ENCODE measurements around the gene BCL6B.
A peak's percentile ranks its signal among the peaks of the same experiment; 100 is the strongest.
"Not testable (repeated sequence)": the region's sequence is repeated elsewhere in the genome, so short reads cannot be mapped to it uniquely, and the experiment has no call there.

Gene BCL6B

GRCh38 chr17:7047566-7047965, 24.7 kb downstream of the BCL6B start:
- Histone ChIP-seq H3K27me3 (replicated peaks; ENCODE audit: insufficient read depth, low read length) (peaks cover 51% of the 10 kb centered on the region), H3K9me3 (replicated peaks; ENCODE audit: insufficient read depth, low read length) (no peaks in the 10 kb centered on the region), H3K4me3 (ENCODE audit: low read length) (no peak overlapping the region), H3K4me1 (ENCODE audit: low read length) (0 out of 2 replicates have a peak, but pooled peaks cover 10% of the 10 kb centered on the region), H3K27ac (ENCODE audit: low read length) (no peak overlapping the region), H3F3A (ENCODE audit: insufficient read depth, low read length) (peaks cover 16% of the 10 kb centered on the region), H3K36me3 (replicated peaks; ENCODE audit: insufficient read depth, low read length) (no peaks in the 10 kb centered on the region), H4K20me1 (ENCODE audit: insufficient read depth, low read length) (no peaks in the 10 kb centered on the region), H3K9me2 (replicated peaks; ENCODE audit: insufficient read depth, low read length) (no peaks in the 10 kb centered on the region), H3K4me2 (ENCODE audit: low read depth, low read length) (peak overlapping the region; percentile 88; the same call in 1 of the 2 replicates), H3K9ac (ENCODE audit: low read length) (no peak overlapping the region), H3K79me2 (ENCODE audit: low read length) (no peaks in the 10 kb centered on the region), H2AFZ (ENCODE audit: low read length) (no peak overlapping the region)
- DNase-seq, result peak; percentile 4
- TF ChIP-seq, protein P1, sequence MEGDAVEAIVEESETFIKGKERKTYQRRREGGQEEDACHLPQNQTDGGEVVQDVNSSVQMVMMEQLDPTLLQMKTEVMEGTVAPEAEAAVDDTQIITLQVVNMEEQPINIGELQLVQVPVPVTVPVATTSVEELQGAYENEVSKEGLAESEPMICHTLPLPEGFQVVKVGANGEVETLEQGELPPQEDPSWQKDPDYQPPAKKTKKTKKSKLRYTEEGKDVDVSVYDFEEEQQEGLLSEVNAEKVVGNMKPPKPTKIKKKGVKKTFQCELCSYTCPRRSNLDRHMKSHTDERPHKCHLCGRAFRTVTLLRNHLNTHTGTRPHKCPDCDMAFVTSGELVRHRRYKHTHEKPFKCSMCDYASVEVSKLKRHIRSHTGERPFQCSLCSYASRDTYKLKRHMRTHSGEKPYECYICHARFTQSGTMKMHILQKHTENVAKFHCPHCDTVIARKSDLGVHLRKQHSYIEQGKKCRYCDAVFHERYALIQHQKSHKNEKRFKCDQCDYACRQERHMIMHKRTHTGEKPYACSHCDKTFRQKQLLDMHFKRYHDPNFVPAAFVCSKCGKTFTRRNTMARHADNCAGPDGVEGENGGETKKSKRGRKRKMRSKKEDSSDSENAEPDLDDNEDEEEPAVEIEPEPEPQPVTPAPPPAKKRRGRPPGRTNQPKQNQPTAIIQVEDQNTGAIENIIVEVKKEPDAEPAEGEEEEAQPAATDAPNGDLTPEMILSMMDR (IDR thresholded peaks at IDR 0.05; ENCODE audit: low read length), result no peak
- TF ChIP-seq EZH2phosphoT487 (IDR thresholded peaks at IDR 0.05; ENCODE audit: low read length) (no peak), EZH2 (optimal IDR thresholded peaks at IDR 0.05; ENCODE audit: low read depth, low read length) (no peak)

DNA sequence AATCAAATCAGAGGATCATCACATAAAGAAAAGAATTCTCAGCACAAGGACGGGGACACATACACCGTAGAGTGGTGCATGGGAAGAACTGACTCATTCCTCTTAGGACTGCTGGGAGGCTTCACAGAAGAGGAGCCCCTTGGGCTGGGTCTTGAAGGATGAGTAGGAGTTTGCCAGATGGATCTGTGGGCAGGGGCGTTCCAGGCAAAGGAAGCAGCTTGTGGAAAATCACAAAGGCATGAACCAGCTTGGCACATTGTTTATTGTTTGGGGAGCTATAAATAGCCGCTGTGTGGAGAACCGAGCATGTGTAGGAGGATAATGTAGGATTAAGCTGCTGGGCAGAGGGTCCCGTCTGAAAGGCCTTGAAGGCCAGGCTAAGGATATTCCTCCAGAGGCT, 26.1 kb downstream of the BCL6B start:
- Histone ChIP-seq H3K9ac (ENCODE audit: low read length) (no peak overlapping the region), H3K79me2 (ENCODE audit: low read length) (no peaks in the 10 kb centered on the region), H3K4me3 (ENCODE audit: low read length) (no peak overlapping the region), H3K9me3 (replicated peaks; ENCODE audit: insufficient read depth, low read length) (no peaks in the 10 kb centered on the region), H3K27me3 (replicated peaks; ENCODE audit: insufficient read depth, low read length) (peaks cover 45% of the 10 kb centered on the region), H3K9me2 (replicated peaks; ENCODE audit: insufficient read depth, low read length) (no peaks in the 10 kb centered on the region), H3K36me3 (replicated peaks; ENCODE audit: insufficient read depth, low read length) (no peaks in the 10 kb centered on the region), H4K20me1 (ENCODE audit: insufficient read depth, low read length) (no peaks in the 10 kb centered on the region), H3K4me1 (ENCODE audit: low read length) (0 out of 2 replicates have a peak, but pooled peaks cover 5% of the 10 kb centered on the region), H2AFZ (ENCODE audit: low read length) (no peak overlapping the region), H3K27ac (ENCODE audit: low read length) (no peak overlapping the region), H3K4me2 (ENCODE audit: low read depth, low read length) (no peak overlapping the region), H3F3A (ENCODE audit: insufficient read depth, low read length) (peaks cover 16% of the 10 kb centered on the region)
- TF ChIP-seq EZH2phosphoT487 (IDR thresholded peaks at IDR 0.05; ENCODE audit: low read length) (no peak), EZH2 (optimal IDR thresholded peaks at IDR 0.05; ENCODE audit: low read depth, low read length) (no peak)
- TF ChIP-seq, protein P1 (IDR thresholded peaks at IDR 0.05; ENCODE audit: low read length), result no peak
- DNase-seq, result peak; percentile 3

- not testable (repeated sequence) for H3K9me3 ChIP-seq (replicated peaks; ENCODE audit: insufficient read depth, low read length); H3K36me3 ChIP-seq (replicated peaks; ENCODE audit: insufficient read depth, low read length); H3K4me2 ChIP-seq (ENCODE audit: low read depth, low read length); H3K9me2 ChIP-seq (replicated peaks; ENCODE audit: insufficient read depth, low read length); H3K79me2 ChIP-seq (ENCODE audit: low read length); H3K27ac ChIP-seq (ENCODE audit: low read length); H3K4me3 ChIP-seq (ENCODE audit: low read length); H3K9ac ChIP-seq (ENCODE audit: low read length); H3K4me1 ChIP-seq (ENCODE audit: low read length); H4K20me1 ChIP-seq (ENCODE audit: insufficient read depth, low read length); H2AFZ ChIP-seq (ENCODE audit: low read length); DNase-seq
- Histone ChIP-seq H3F3A (ENCODE audit: insufficient read depth, low read length) (peaks cover 16% of the 10 kb centered on the region), H3K27me3 (replicated peaks; ENCODE audit: insufficient read depth, low read length) (peaks cover 36% of the 10 kb centered on the region)
These were observed 27.7 kb downstream of the BCL6B start for GRCh38 chr17:7050583-7050982.

DNA sequence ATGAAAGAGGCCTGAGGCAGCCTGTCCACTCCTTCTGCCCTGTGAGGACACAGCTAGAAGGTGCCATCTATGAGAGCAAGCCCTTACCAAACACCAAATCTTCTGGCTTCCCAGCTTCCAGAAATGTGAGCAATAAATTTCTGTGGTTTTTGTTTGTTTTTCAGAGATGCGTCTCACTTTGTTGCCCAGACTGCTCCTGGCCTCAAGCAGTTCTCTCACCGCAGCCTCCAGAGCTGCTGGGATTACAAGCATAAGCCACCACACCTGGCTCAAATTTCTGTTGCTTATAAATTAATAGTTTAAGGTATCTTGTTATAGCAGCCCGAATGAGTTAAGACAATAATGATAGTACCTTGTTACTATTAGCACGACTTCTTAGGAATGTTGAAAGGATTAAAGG, 33.5 kb downstream of the BCL6B start:
- H3K9ac ChIP-seq (ENCODE audit: low read length), result no peak overlapping the region
- H3K4me3 ChIP-seq (ENCODE audit: low read length), result no peak overlapping the region
- no peaks in the 10 kb centered on the region for H3K9me3 ChIP-seq (replicated peaks; ENCODE audit: insufficient read depth, low read length)
- H3K79me2 ChIP-seq (ENCODE audit: low read length), result no peaks in the 10 kb centered on the region
- H3K27me3 ChIP-seq (replicated peaks; ENCODE audit: insufficient read depth, low read length), result peaks cover 62% of the 10 kb centered on the region
- H3K4me2 ChIP-seq (ENCODE audit: low read depth, low read length), result no peak overlapping the region
- H3K36me3 ChIP-seq (replicated peaks; ENCODE audit: insufficient read depth, low read length), result no peaks in the 10 kb centered on the region
- no peaks in the 10 kb centered on the region for H3K4me1 ChIP-seq (ENCODE audit: low read length)
- no peak overlapping the region for H2AFZ ChIP-seq (ENCODE audit: low read length)
- no peaks in the 10 kb centered on the region for H3K9me2 ChIP-seq (replicated peaks; ENCODE audit: insufficient read depth, low read length)
- H4K20me1 ChIP-seq (ENCODE audit: insufficient read depth, low read length), result no peaks in the 10 kb centered on the region
- no peaks in the 10 kb centered on the region for H3F3A ChIP-seq (ENCODE audit: insufficient read depth, low read length)
- no peak for TF ChIP-seq EZH2 (optimal IDR thresholded peaks at IDR 0.05; ENCODE audit: low read depth, low read length)
- TF ChIP-seq, protein P1 (IDR thresholded peaks at IDR 0.05; ENCODE audit: low read length), result no peak
- TF ChIP-seq EZH2phosphoT487 (IDR thresholded peaks at IDR 0.05; ENCODE audit: low read length), result no peak
- peak; percentile 4 for DNase-seq
- no peak overlapping the region for H3K27ac ChIP-seq (ENCODE audit: low read length)
